ENCODE data around the gene JUN.

Gene JUN

GRCh38 chr1:58746757-58747156 is 37.1 kb downstream of the JUN start:
- Histone ChIP-seq H4K20me1 (ENCODE audit: insufficient read depth, low read length, poor library complexity, severe bottlenecking) (no peaks in the 10 kb centered on the region), H3K4me1 (ENCODE audit: insufficient read depth, low read length, poor library complexity, severe bottlenecking) (peaks cover 35% of the 10 kb centered on the region), H3K79me2 (ENCODE audit: insufficient read depth, low read length) (no peaks in the 10 kb centered on the region), H3K4me2 (ENCODE audit: low read depth, low read length, poor library complexity, severe bottlenecking) (no peak overlapping the region), H2AFZ (ENCODE audit: low read length) (no peak overlapping the region), H3K9me2 (replicated peaks; ENCODE audit: low read depth, low read length) (no peaks in the 10 kb centered on the region), H3K27me3 (ENCODE audit: insufficient read depth, low read length, poor library complexity, severe bottlenecking) (no peaks in the 10 kb centered on the region), H3K36me3 (ENCODE audit: insufficient read depth, low read length) (no peaks in the 10 kb centered on the region), H3F3A (ENCODE audit: low read depth) (no peaks in the 10 kb centered on the region), H3K4me3 (ENCODE audit: low read length, poor library complexity, severe bottlenecking) (no peak overlapping the region), H3K9ac (ENCODE audit: low read depth, low read length, poor library complexity, severe bottlenecking) (no peak overlapping the region), H3K9me3 (ENCODE audit: insufficient read depth, low read depth, low read length) (no peaks in the 10 kb centered on the region)
- TF ChIP-seq EZH2phosphoT487 (IDR thresholded peaks at IDR 0.05; ENCODE audit: borderline replicate concordance) (no peak), CTCF (conservative IDR thresholded peaks at IDR 0.05; ENCODE audit: low read length) (no peak)

GRCh38 chr1:58746182-58746581 is 37.7 kb downstream of the JUN start:
- no peak overlapping the region for H3K9ac ChIP-seq (ENCODE audit: low read depth, low read length, poor library complexity, severe bottlenecking)
- H3K36me3 ChIP-seq (ENCODE audit: insufficient read depth, low read length) = no peaks in the 10 kb centered on the region
- H3K9me3 ChIP-seq (ENCODE audit: insufficient read depth, low read depth, low read length) = no peaks in the 10 kb centered on the region
- H2AFZ ChIP-seq (ENCODE audit: low read length) = no peak overlapping the region
- H3K4me2 ChIP-seq (ENCODE audit: low read depth, low read length, poor library complexity, severe bottlenecking) = no peak overlapping the region
- H3F3A ChIP-seq (ENCODE audit: low read depth) = no peaks in the 10 kb centered on the region
- TF ChIP-seq CTCF (conservative IDR thresholded peaks at IDR 0.05; ENCODE audit: low read length) = no peak
- H3K4me3 ChIP-seq (ENCODE audit: low read length, poor library complexity, severe bottlenecking) = no peak overlapping the region
- no peaks in the 10 kb centered on the region for H4K20me1 ChIP-seq (ENCODE audit: insufficient read depth, low read length, poor library complexity, severe bottlenecking)
- H3K4me1 ChIP-seq (ENCODE audit: insufficient read depth, low read length, poor library complexity, severe bottlenecking) = peaks cover 29% of the 10 kb centered on the region
- no peaks in the 10 kb centered on the region for H3K9me2 ChIP-seq (replicated peaks; ENCODE audit: low read depth, low read length)
- no peaks in the 10 kb centered on the region for H3K79me2 ChIP-seq (ENCODE audit: insufficient read depth, low read length)
- H3K27me3 ChIP-seq (ENCODE audit: insufficient read depth, low read length, poor library complexity, severe bottlenecking) = no peaks in the 10 kb centered on the region

- TF ChIP-seq CTCF (conservative IDR thresholded peaks at IDR 0.05; ENCODE audit: low read length) = no peak
- Histone ChIP-seq H3K79me2 (ENCODE audit: insufficient read depth, low read length) (no peaks in the 10 kb centered on the region), H3K4me3 (ENCODE audit: low read length, poor library complexity, severe bottlenecking) (no peak overlapping the region), H3F3A (ENCODE audit: low read depth) (no peaks in the 10 kb centered on the region), H3K4me2 (ENCODE audit: low read depth, low read length, poor library complexity, severe bottlenecking) (no peak overlapping the region), H3K9ac (ENCODE audit: low read depth, low read length, poor library complexity, severe bottlenecking) (no peak overlapping the region), H3K9me3 (ENCODE audit: insufficient read depth, low read depth, low read length) (no peaks in the 10 kb centered on the region), H2AFZ (ENCODE audit: low read length) (no peak overlapping the region), H3K27me3 (ENCODE audit: insufficient read depth, low read length, poor library complexity, severe bottlenecking) (no peaks in the 10 kb centered on the region), H4K20me1 (ENCODE audit: insufficient read depth, low read length, poor library complexity, severe bottlenecking) (no peaks in the 10 kb centered on the region), H3K4me1 (ENCODE audit: insufficient read depth, low read length, poor library complexity, severe bottlenecking) (peaks cover 24% of the 10 kb centered on the region), H3K36me3 (ENCODE audit: insufficient read depth, low read length) (no peaks in the 10 kb centered on the region), H3K9me2 (replicated peaks; ENCODE audit: low read depth, low read length) (no peaks in the 10 kb centered on the region)
Observed at GRCh38 chr1:58745666-58746065, 38.2 kb downstream of the JUN start.

All from Loucy (cell line).